ENCODE measurements around the gene PLCB1. TPM values are rescaled to one million over a fixed set of nuclear protein-coding genes. Genes with fewer than 3 reads are reported as not detected.
A peak's percentile ranks its signal among the peaks of the same experiment; 100 is the strongest.
"Not testable (repeated sequence)": the region's sequence is repeated elsewhere in the genome, so short reads cannot be mapped to it uniquely, and the experiment has no call there.

The PLCB1 gene
- total RNA-seq, 2 donors from 2014 or later: 3.2 to 3.4 TPM

- Mint-ChIP-seq H3K36me3 (ENCODE audit: insufficient read depth in 2 of 2) (no peaks in the 10 kb centered on the region), H3K27me3 (ENCODE audit: low read depth) (no peaks in the 10 kb centered on the region), H3K4me1 (ENCODE audit: low read depth) (no peaks in the 10 kb centered on the region), H3K4me3 (no peak overlapping the region), H3K9me3 (no peaks in the 10 kb centered on the region), H3K27ac (no peak overlapping the region)
- ATAC-seq (replicated peaks in 1 of 2) (no peak), DNase-seq (no peak)
Measured at GRCh38 chr20:8578161-8578865, 446.2 kb downstream of the PLCB1 start.

- no peak for ATAC-seq (replicated peaks in 1 of 2)
- H3K9me3 Mint-ChIP-seq: no peaks in the 10 kb centered on the region
Measured at GRCh38 chr20:8579035-8579434, 447.0 kb downstream of the PLCB1 start.

GRCh38 chr20:8581446-8582183 lies 449.5 kb downstream of the PLCB1 start:
- H3K4me3 Mint-ChIP-seq: no peak overlapping the region

More at GRCh38 chr20:8579035-8579434, 447.0 kb downstream of the PLCB1 start:
- Mint-ChIP-seq H3K27ac (no peak overlapping the region), H3K27me3 (ENCODE audit: low read depth) (no peaks in the 10 kb centered on the region), H3K4me1 (ENCODE audit: low read depth) (no peaks in the 10 kb centered on the region), H3K36me3 (ENCODE audit: insufficient read depth in 2 of 2) (no peaks in the 10 kb centered on the region), H3K4me3 (no peak overlapping the region)
- no peak for DNase-seq

GRCh38 chr20:8583012-8583565 lies 451.0 kb downstream of the PLCB1 start:
- H3K9me3 Mint-ChIP-seq: no peaks in the 10 kb centered on the region
- DNase-seq (no peak), ATAC-seq (replicated peaks in 1 of 2) (no peak)
- no peak overlapping the region for H3K27ac Mint-ChIP-seq
- no peaks in the 10 kb centered on the region for H3K27me3 Mint-ChIP-seq (ENCODE audit: low read depth)
- no peak overlapping the region for H3K4me3 Mint-ChIP-seq
- no peaks in the 10 kb centered on the region for H3K4me1 Mint-ChIP-seq (ENCODE audit: low read depth)
- no peaks in the 10 kb centered on the region for H3K36me3 Mint-ChIP-seq (ENCODE audit: insufficient read depth in 2 of 2)

More at GRCh38 chr20:8581446-8582183, 449.5 kb downstream of the PLCB1 start:
- Mint-ChIP-seq H3K4me1 (ENCODE audit: low read depth) (no peaks in the 10 kb centered on the region), H3K27me3 (ENCODE audit: low read depth) (no peaks in the 10 kb centered on the region), H3K27ac (no peak overlapping the region), H3K9me3 (no peaks in the 10 kb centered on the region), H3K36me3 (ENCODE audit: insufficient read depth in 2 of 2) (no peaks in the 10 kb centered on the region)
- DNase-seq: no peak
- no peak for ATAC-seq (replicated peaks in 1 of 2)

- Mint-ChIP-seq H3K27me3 (ENCODE audit: low read depth) (no peaks in the 10 kb centered on the region), H3K9me3 (no peaks in the 10 kb centered on the region), H3K4me3 (no peak overlapping the region), H3K36me3 (ENCODE audit: insufficient read depth in 2 of 2) (no peaks in the 10 kb centered on the region), H3K27ac (no peak overlapping the region), H3K4me1 (ENCODE audit: low read depth) (no peaks in the 10 kb centered on the region)
- DNase-seq (no peak), ATAC-seq (replicated peaks in 1 of 2) (no peak)
Measured at GRCh38 chr20:8583566-8584043, 451.5 kb downstream of the PLCB1 start.

- Mint-ChIP-seq H3K27ac (no peak overlapping the region), H3K9me3 (no peaks in the 10 kb centered on the region), H3K4me3 (no peak overlapping the region), H3K4me1 (ENCODE audit: low read depth) (no peaks in the 10 kb centered on the region), H3K36me3 (ENCODE audit: insufficient read depth in 2 of 2) (no peaks in the 10 kb centered on the region), H3K27me3 (ENCODE audit: low read depth) (no peaks in the 10 kb centered on the region)
- ATAC-seq (replicated peaks in 1 of 2) (no peak), DNase-seq (no peak)
Measured at GRCh38 chr20:8587251-8587650, 455.2 kb downstream of the PLCB1 start.

GRCh38 chr20:8587810-8588209 lies 455.7 kb downstream of the PLCB1 start:
- no peak overlapping the region for H3K27ac Mint-ChIP-seq
- ATAC-seq (replicated peaks in 1 of 2): no peak
- DNase-seq: no peak
- H3K27me3 Mint-ChIP-seq (ENCODE audit: low read depth): no peaks in the 10 kb centered on the region
- H3K36me3 Mint-ChIP-seq (ENCODE audit: insufficient read depth in 2 of 2): no peaks in the 10 kb centered on the region
- H3K4me1 Mint-ChIP-seq (ENCODE audit: low read depth): no peaks in the 10 kb centered on the region
- no peak overlapping the region for H3K4me3 Mint-ChIP-seq
- H3K9me3 Mint-ChIP-seq: no peaks in the 10 kb centered on the region

- Mint-ChIP-seq H3K9me3 (no peaks in the 10 kb centered on the region), H3K4me3 (no peak overlapping the region), H3K4me1 (ENCODE audit: low read depth) (no peaks in the 10 kb centered on the region), H3K27ac (no peak overlapping the region), H3K36me3 (ENCODE audit: insufficient read depth in 2 of 2) (no peaks in the 10 kb centered on the region), H3K27me3 (ENCODE audit: low read depth) (no peaks in the 10 kb centered on the region)
- ATAC-seq (replicated peaks in 1 of 2) (no peak), DNase-seq (no peak)
Measured at GRCh38 chr20:8589956-8590355, 457.9 kb downstream of the PLCB1 start.

GRCh38 chr20:8600910-8601541 lies 469.0 kb downstream of the PLCB1 start:
- H3K27ac Mint-ChIP-seq; ATAC-seq (replicated peaks in 1 of 2): not testable (repeated sequence)

GRCh38 chr20:8601542-8601912 lies 469.5 kb downstream of the PLCB1 start:
- Mint-ChIP-seq H3K4me1 (ENCODE audit: low read depth) (peaks cover 19% of the 10 kb centered on the region), H3K27ac (no peak overlapping the region), H3K36me3 (ENCODE audit: insufficient read depth in 2 of 2) (no peaks in the 10 kb centered on the region), H3K9me3 (peaks cover 1 to 3% of the 10 kb centered on the region in 2 donors), H3K4me3 (peak overlapping the region in 1 of 2 donors; percentile 9), H3K27me3 (ENCODE audit: low read depth) (no peaks in the 10 kb centered on the region)
- ATAC-seq (replicated peaks in 1 of 2) (peak; percentile 64 to 73), DNase-seq (no peak)

More at GRCh38 chr20:8600910-8601541, 469.0 kb downstream of the PLCB1 start:
- not testable (repeated sequence) for DNase-seq; H3K9me3 Mint-ChIP-seq; H3K27me3 Mint-ChIP-seq (ENCODE audit: low read depth); H3K36me3 Mint-ChIP-seq (ENCODE audit: insufficient read depth in 2 of 2); H3K4me3 Mint-ChIP-seq
- H3K4me1 Mint-ChIP-seq (ENCODE audit: low read depth): peaks cover 19% of the 10 kb centered on the region

GRCh38 chr20:8602389-8603116 lies 470.5 kb downstream of the PLCB1 start:
- Mint-ChIP-seq H3K36me3 (ENCODE audit: insufficient read depth in 2 of 2) (no peaks in the 10 kb centered on the region), H3K27ac (peak overlapping the region; percentile 10), H3K27me3 (ENCODE audit: low read depth) (no peaks in the 10 kb centered on the region), H3K9me3 (peaks cover 1 to 3% of the 10 kb centered on the region in 2 donors), H3K4me3 (peak overlapping the region; percentile 42 to 77), H3K4me1 (ENCODE audit: low read depth) (peaks cover 19% of the 10 kb centered on the region)
- ATAC-seq (replicated peaks in 1 of 2) (peak; percentile 17 to 25), DNase-seq (no peak)

- Mint-ChIP-seq H3K9me3 (peaks cover 3% of the 10 kb centered on the region in 2 donors), H3K4me1 (ENCODE audit: low read depth) (no peaks in the 10 kb centered on the region), H3K4me3 (no peak overlapping the region), H3K27ac (no peak overlapping the region), H3K36me3 (ENCODE audit: insufficient read depth in 2 of 2) (no peaks in the 10 kb centered on the region), H3K27me3 (ENCODE audit: low read depth) (no peaks in the 10 kb centered on the region)
- ATAC-seq (replicated peaks in 1 of 2) (no peak), DNase-seq (no peak)
Measured at GRCh38 chr20:8608470-8608869, 476.4 kb downstream of the PLCB1 start.

Measured in activated T-cell treated with anti-CD3 and anti-CD28 coated beads, Interleukin-2, amount 50 U/mL, for 72 hours (primary cell).